Measurements from ENCODE around the gene OR10S1.

Gene OR10S1

DNA sequence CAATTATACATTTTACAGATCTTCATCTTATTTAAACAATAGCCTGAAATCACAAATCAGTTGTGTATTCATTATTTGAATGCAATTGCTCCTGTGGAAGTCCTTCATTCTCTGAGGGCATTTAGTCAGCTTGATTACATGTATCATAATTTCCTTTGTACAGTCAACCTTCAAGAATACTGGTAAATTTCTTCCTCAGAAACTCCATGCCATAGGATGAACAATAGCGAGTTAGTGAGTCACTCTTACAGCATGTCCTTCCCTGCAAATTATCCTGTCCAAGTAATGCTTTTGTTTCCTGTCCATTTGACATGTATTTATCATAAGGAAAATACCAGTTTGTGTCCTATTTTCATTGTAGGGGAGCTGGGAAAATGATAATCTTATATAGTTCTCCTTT is 3.8 kb downstream of the OR10S1 start:
- H3K9ac ChIP-seq (ENCODE audit: insufficient read length, low read depth): no peak overlapping the region
- H3K27me3 ChIP-seq (ENCODE audit: insufficient read depth, insufficient read length): no peaks in the 10 kb centered on the region
- no peaks in the 10 kb centered on the region for H3K36me3 ChIP-seq (ENCODE audit: insufficient read depth, insufficient read length, low read length)
- no peaks in the 10 kb centered on the region for H3K9me3 ChIP-seq (ENCODE audit: insufficient read depth, low read length)
- H3K4me1 ChIP-seq (ENCODE audit: insufficient read depth, insufficient read length): no peaks in the 10 kb centered on the region
- DNase-seq (ENCODE audit: low read depth, low spot score): no peak
- H3K4me3 ChIP-seq (ENCODE audit: insufficient read length, low read depth): no peak overlapping the region
- TF ChIP-seq YY1 (IDR thresholded peaks at IDR 0.05; ENCODE audit: insufficient read depth, insufficient read length) (no peak), ZNF274 (IDR thresholded peaks at IDR 0.05; ENCODE audit: low read depth, low read length) (no peak), SUZ12 (IDR thresholded peaks at IDR 0.05; ENCODE audit: extremely low read depth, insufficient read depth, insufficient read length) (no peak)

DNA sequence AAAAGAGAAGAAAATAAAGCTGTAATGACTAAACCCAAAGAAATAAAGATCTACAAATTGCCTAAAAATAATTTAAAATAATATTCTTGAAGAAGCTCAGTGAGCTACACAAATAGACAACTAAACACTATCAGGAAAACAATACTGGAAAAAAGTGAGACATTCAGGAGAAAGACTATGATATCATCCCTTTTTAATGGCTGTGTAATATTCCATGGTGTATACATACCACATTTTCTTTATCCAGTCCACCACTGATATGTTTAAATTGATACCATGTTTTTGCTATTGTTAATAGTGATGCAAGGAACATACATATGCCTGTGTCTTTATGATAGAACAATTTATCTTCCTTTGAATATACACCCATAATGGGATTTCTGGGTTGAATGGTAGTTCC is 20.8 kb downstream of the OR10S1 start:
- no peaks in the 10 kb centered on the region for H3K4me1 ChIP-seq (ENCODE audit: insufficient read depth, insufficient read length)
- TF ChIP-seq YY1 (IDR thresholded peaks at IDR 0.05; ENCODE audit: insufficient read depth, insufficient read length): no peak
- TF ChIP-seq SUZ12 (IDR thresholded peaks at IDR 0.05; ENCODE audit: extremely low read depth, insufficient read depth, insufficient read length): no peak
- TF ChIP-seq ZNF274 (IDR thresholded peaks at IDR 0.05; ENCODE audit: low read depth, low read length): no peak
- H3K27me3 ChIP-seq (ENCODE audit: insufficient read depth, insufficient read length): no peaks in the 10 kb centered on the region
- no peak for DNase-seq (ENCODE audit: low read depth, low spot score)
- H3K9me3 ChIP-seq (ENCODE audit: insufficient read depth, low read length): no peaks in the 10 kb centered on the region
- H3K4me3 ChIP-seq (ENCODE audit: insufficient read length, low read depth): no peak overlapping the region
- no peak overlapping the region for H3K9ac ChIP-seq (ENCODE audit: insufficient read length, low read depth)
- H3K36me3 ChIP-seq (ENCODE audit: insufficient read depth, insufficient read length, low read length): no peaks in the 10 kb centered on the region

DNA sequence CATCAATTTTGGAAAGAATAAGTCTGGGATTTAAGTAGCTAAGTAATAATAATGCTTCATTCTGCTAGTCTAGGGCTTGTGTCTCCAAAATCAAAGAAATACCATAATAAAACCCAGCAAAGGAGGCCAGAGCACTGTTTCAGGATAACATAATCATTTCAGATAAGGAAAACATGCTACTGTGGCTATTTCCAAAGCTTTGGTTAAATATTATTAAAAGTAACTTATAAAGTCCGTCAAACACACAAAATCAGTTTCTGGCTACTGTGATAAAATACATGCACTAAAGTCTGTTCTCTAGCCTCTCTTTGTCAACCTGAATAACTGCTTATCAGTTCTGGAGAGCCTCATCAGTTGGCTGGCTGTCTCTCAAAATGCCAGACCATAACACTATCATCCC is 32.4 kb downstream of the OR10S1 start:
- no peaks in the 10 kb centered on the region for H3K27me3 ChIP-seq (ENCODE audit: insufficient read depth, insufficient read length)
- H3K9ac ChIP-seq (ENCODE audit: insufficient read length, low read depth): no peak overlapping the region
- no peaks in the 10 kb centered on the region for H3K9me3 ChIP-seq (ENCODE audit: insufficient read depth, low read length)
- DNase-seq (ENCODE audit: low read depth, low spot score): no peak
- TF ChIP-seq ZNF274 (IDR thresholded peaks at IDR 0.05; ENCODE audit: low read depth, low read length) (no peak), SUZ12 (IDR thresholded peaks at IDR 0.05; ENCODE audit: extremely low read depth, insufficient read depth, insufficient read length) (no peak), YY1 (IDR thresholded peaks at IDR 0.05; ENCODE audit: insufficient read depth, insufficient read length) (no peak)
- no peak overlapping the region for H3K4me3 ChIP-seq (ENCODE audit: insufficient read length, low read depth)
- no peaks in the 10 kb centered on the region for H3K4me1 ChIP-seq (ENCODE audit: insufficient read depth, insufficient read length)
- no peaks in the 10 kb centered on the region for H3K36me3 ChIP-seq (ENCODE audit: insufficient read depth, insufficient read length, low read length)

- no peak within 1 kb of the TSS for H3K9ac ChIP-seq (ENCODE audit: insufficient read length, low read depth)
- no peak within 1 kb of the TSS for H3K4me3 ChIP-seq (ENCODE audit: insufficient read length, low read depth)
- H3K9me3 ChIP-seq (ENCODE audit: insufficient read depth, low read length): no peaks in the 10 kb centered on the region
- no peaks in the 10 kb centered on the region for H3K4me1 ChIP-seq (ENCODE audit: insufficient read depth, insufficient read length)
- no peaks in the 10 kb centered on the region for H3K27me3 ChIP-seq (ENCODE audit: insufficient read depth, insufficient read length)
- no peaks in the 10 kb centered on the region for H3K36me3 ChIP-seq (ENCODE audit: insufficient read depth, insufficient read length, low read length)
- TF ChIP-seq SUZ12 (IDR thresholded peaks at IDR 0.05; ENCODE audit: extremely low read depth, insufficient read depth, insufficient read length) (no peak), ZNF274 (IDR thresholded peaks at IDR 0.05; ENCODE audit: low read depth, low read length) (no peak), YY1 (IDR thresholded peaks at IDR 0.05; ENCODE audit: insufficient read depth, insufficient read length) (no peak)
- DNase-seq (ENCODE audit: low read depth, low spot score): no peak
Observed at GRCh38 chr11:123943738-123944137, 33.8 kb downstream of the OR10S1 start, which contains the start of gene OR6T1. OR6T1 (minus strand) TSS chr11:123943838; CDS start chr11:123943838, 0 bp downstream.

GRCh38 chr11:123942413-123942812 is 35.2 kb downstream of the OR10S1 start:
- Histone ChIP-seq H3K36me3 (ENCODE audit: insufficient read depth, insufficient read length, low read length) (no peaks in the 10 kb centered on the region), H3K27me3 (ENCODE audit: insufficient read depth, insufficient read length) (no peaks in the 10 kb centered on the region), H3K4me1 (ENCODE audit: insufficient read depth, insufficient read length) (no peaks in the 10 kb centered on the region), H3K9me3 (ENCODE audit: insufficient read depth, low read length) (no peaks in the 10 kb centered on the region), H3K4me3 (ENCODE audit: insufficient read length, low read depth) (no peak overlapping the region), H3K9ac (ENCODE audit: insufficient read length, low read depth) (no peak overlapping the region)
- no peak for TF ChIP-seq SUZ12 (IDR thresholded peaks at IDR 0.05; ENCODE audit: extremely low read depth, insufficient read depth, insufficient read length)
- no peak for TF ChIP-seq ZNF274 (IDR thresholded peaks at IDR 0.05; ENCODE audit: low read depth, low read length)
- TF ChIP-seq YY1 (IDR thresholded peaks at IDR 0.05; ENCODE audit: insufficient read depth, insufficient read length): no peak
- DNase-seq (ENCODE audit: low read depth, low spot score): no peak

DNA sequence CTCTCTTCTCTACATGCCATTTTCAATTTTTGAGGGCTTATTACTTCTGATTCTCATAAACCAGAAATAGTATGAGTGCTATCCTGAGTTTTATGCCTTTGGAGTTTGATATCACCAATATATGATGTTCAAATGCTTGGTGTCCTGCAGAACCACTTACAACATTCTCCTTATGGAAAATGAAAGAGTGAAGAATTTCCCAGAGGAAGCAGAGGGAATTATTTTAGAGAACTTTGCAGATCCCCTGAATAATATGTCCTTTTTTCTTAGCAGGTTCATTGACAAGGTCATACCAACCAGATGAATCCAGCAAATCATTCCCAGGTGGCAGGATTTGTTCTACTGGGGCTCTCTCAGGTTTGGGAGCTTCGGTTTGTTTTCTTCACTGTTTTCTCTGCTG is 38.3 kb downstream of the OR10S1 start, which contains the start of gene OR4D5:
Gene OR4D5, plus strand, starts transcription at position 301 of the 400 bp plus-strand sequence. Its CDS starts 0 bp downstream, at position 301.
- H3K4me3 ChIP-seq (ENCODE audit: insufficient read length, low read depth): no peak within 1 kb of the TSS
- H3K36me3 ChIP-seq (ENCODE audit: insufficient read depth, insufficient read length, low read length): no peaks in the 10 kb centered on the region
- no peaks in the 10 kb centered on the region for H3K4me1 ChIP-seq (ENCODE audit: insufficient read depth, insufficient read length)
- H3K27me3 ChIP-seq (ENCODE audit: insufficient read depth, insufficient read length): no peaks in the 10 kb centered on the region
- H3K9ac ChIP-seq (ENCODE audit: insufficient read length, low read depth): no peak within 1 kb of the TSS
- no peaks in the 10 kb centered on the region for H3K9me3 ChIP-seq (ENCODE audit: insufficient read depth, low read length)
- TF ChIP-seq YY1 (IDR thresholded peaks at IDR 0.05; ENCODE audit: insufficient read depth, insufficient read length) (no peak), SUZ12 (IDR thresholded peaks at IDR 0.05; ENCODE audit: extremely low read depth, insufficient read depth, insufficient read length) (no peak), ZNF274 (IDR thresholded peaks at IDR 0.05; ENCODE audit: low read depth, low read length) (no peak)
- no peak for DNase-seq (ENCODE audit: low read depth, low spot score)
